NCI-H748 (cell line): ENCODE data around the gene MYOG.
A peak's percentile ranks its signal among the peaks of the same experiment; 100 is the strongest.

ENCODE experiments used
- DNase-seq: peaks from one replicate; lab custom pipeline; 2025; ENCODE audit not compliant: unreplicated experiment; lab: John Stamatoyannopoulos, UW

The MYOG gene

GRCh38 chr1:203091199-203091477 is 5.3 kb upstream of the MYOG start:
- no peak for DNase-seq

GRCh38 chr1:203090421-203091198 is 4.8 kb upstream of the MYOG start:
- DNase-seq, result no peak

GRCh38 chr1:203089651-203090045 is 3.8 kb upstream of the MYOG start:
- DNase-seq, result no peak

- DNase-seq, result no peak
Observed at GRCh38 chr1:203089001-203089650, 3.3 kb upstream of the MYOG start.

- no peak for DNase-seq
Observed at GRCh38 chr1:203088441-203088840, 2.6 kb upstream of the MYOG start.

- DNase-seq, result no peak
Observed at GRCh38 chr1:203086992-203087763, 1.4 kb upstream of the MYOG start.

- DNase-seq, result no peak
Observed at GRCh38 chr1:203084588-203085527, 954 bp downstream of the MYOG start.

- no peak for DNase-seq
Observed at GRCh38 chr1:203083463-203083921, 2.3 kb downstream of the MYOG start.

GRCh38 chr1:203082571-203083462 is 3.0 kb downstream of the MYOG start:
- DNase-seq, result no peak

- no peak for DNase-seq
Observed at GRCh38 chr1:203082231-203082505, 3.6 kb downstream of the MYOG start.

GRCh38 chr1:203081465-203082230 is 4.2 kb downstream of the MYOG start:
- no peak for DNase-seq

GRCh38 chr1:203080456-203080855 is 5.4 kb downstream of the MYOG start:
- no peak for DNase-seq

GRCh38 chr1:203078478-203078877 is 7.3 kb downstream of the MYOG start:
- no peak for DNase-seq

GRCh38 chr1:203077956-203078355 is 7.9 kb downstream of the MYOG start:
- no peak for DNase-seq

GRCh38 chr1:203077367-203077766 is 8.4 kb downstream of the MYOG start:
- no peak for DNase-seq

GRCh38 chr1:203076031-203076511 is 9.7 kb downstream of the MYOG start:
- DNase-seq, result no peak

- DNase-seq, result peak; percentile 28
Observed at GRCh38 chr1:203075236-203076030, 10.4 kb downstream of the MYOG start.

GRCh38 chr1:203074610-203075009 is 11.2 kb downstream of the MYOG start:
- DNase-seq, result no peak
